Liver (tissue), 9 donors: ENCODE data around the gene HMGCL. TPM values are rescaled to one million over a fixed set of nuclear protein-coding genes. Genes with fewer than 3 reads are reported as not detected.
A peak's percentile ranks its signal among the peaks of the same experiment; 100 is the strongest.

Experiments
- DNase-seq: peaks from one replicate; pipeline ENCODE4 v3.0.0-alpha.2; 2017; ENCODE audit warnings: low spot score
- H3K27ac ChIP-seq, 2 donors: one replicate each; pipeline ENCODE4 v1.7.0; 2013; ENCODE audit warnings: inconsistent platforms in 2 of 2, low read length in 2 of 2, control low read depth in 1 of 2, low read depth in 1 of 2, mild to moderate bottlenecking in 1 of 2
- H3K27me3 ChIP-seq, 4 donors: one replicate each; pipeline versions ENCODE4 v1.6.1 to v1.7.0; 2013; ENCODE audit warnings: low read length in 3 of 4, inconsistent platforms in 1 of 4, mild to moderate bottlenecking in 1 of 4, moderate library complexity in 1 of 4; ENCODE audit not compliant: control insufficient read depth in 4 of 4, insufficient read depth in 4 of 4
- H3K36me3 ChIP-seq, 4 donors: one replicate each; pipeline versions ENCODE4 v1.6.1 to v1.7.0; 2013; ENCODE audit warnings: low read length in 3 of 4, mild to moderate bottlenecking in 3 of 4, low read depth in 1 of 4, moderate library complexity in 1 of 4; ENCODE audit not compliant: control insufficient read depth in 4 of 4, insufficient read depth in 3 of 4
- H3K4me1 ChIP-seq, 4 donors: one replicate each; pipeline versions ENCODE4 v1.6.1 to v1.7.0; 2013; ENCODE audit warnings: low read length in 3 of 4, mild to moderate bottlenecking in 3 of 4, moderate library complexity in 1 of 4; ENCODE audit not compliant: control insufficient read depth in 4 of 4, insufficient read depth in 4 of 4
- H3K4me3 ChIP-seq, 3 donors: one replicate each; pipeline versions ENCODE4 v1.6.1 to v1.7.0; 2013; ENCODE audit warnings: low read length in 3 of 3, control low read depth in 1 of 3, low read depth in 1 of 3, mild to moderate bottlenecking in 1 of 3
- H3K9ac ChIP-seq, 2 donors: one replicate each; pipeline ENCODE4 v1.7.0; 2013; ENCODE audit warnings: low read length in 2 of 2, mild to moderate bottlenecking in 2 of 2, moderate library complexity in 2 of 2, control low read depth in 1 of 2, low read depth in 1 of 2
- H3K9me3 ChIP-seq, 4 donors: one replicate each; pipeline versions ENCODE4 v1.6.1 to v1.7.0; 2013; ENCODE audit warnings: low read length in 3 of 4; ENCODE audit not compliant: control insufficient read depth in 4 of 4
- CTCF ChIP-seq: fragments of 150-350 bp; IDR thresholded peaks from 2 replicates; pipeline ENCODE4 v1.5.1; 2017; ENCODE audit warnings: improper control_type of control experiment, low read depth, low read length; ENCODE audit not compliant: missing input control
- EGR1 ChIP-seq, 2 donors: IDR thresholded peaks; 2 replicates each; pipeline ENCODE4 v1.6.1; 2016 to 2018; ENCODE audit warnings: antibody characterized with exemption in 2 of 2, low read depth in 2 of 2
- FOXA1 ChIP-seq: IDR thresholded peaks from 2 replicates; pipeline ENCODE4 v1.6.1; 2016; ENCODE audit warnings: antibody characterized with exemption
- FOXA2 ChIP-seq: IDR thresholded peaks from 2 replicates; pipeline ENCODE4 v1.6.1; 2016; ENCODE audit warnings: antibody characterized with exemption
- GABPA ChIP-seq, 2 donors: IDR thresholded peaks in 1 of 2; conservative IDR thresholded peaks in 1 of 2; 2 replicates each; pipeline ENCODE4 v1.6.1; 2016; ENCODE audit warnings: antibody characterized with exemption in 2 of 2, mild to moderate bottlenecking in 1 of 2, moderate library complexity in 1 of 2
- HNF4A ChIP-seq, 2 donors: conservative IDR thresholded peaks; 2 replicates each; pipeline ENCODE4 v1.6.1; 2016; ENCODE audit warnings: antibody characterized with exemption in 2 of 2, mild to moderate bottlenecking in 2 of 2
- HNF4G ChIP-seq: IDR thresholded peaks from 2 replicates; pipeline ENCODE4 v1.6.1; 2016; ENCODE audit warnings: antibody characterized with exemption
- JUND ChIP-seq, 2 donors: IDR thresholded peaks; 2 replicates each; pipeline ENCODE4 v1.6.1; 2016; ENCODE audit warnings: antibody characterized with exemption in 2 of 2
- MAX ChIP-seq: IDR thresholded peaks from 2 replicates; pipeline ENCODE4 v1.6.1; 2016; ENCODE audit warnings: antibody characterized with exemption
- NR2F2 ChIP-seq: IDR thresholded peaks from 2 replicates; pipeline ENCODE4 v1.6.1; 2016; ENCODE audit warnings: antibody characterized with exemption
- RAD21 ChIP-seq, 2 donors: IDR thresholded peaks; 2 replicates each; pipeline ENCODE4 v1.6.1; 2016; ENCODE audit warnings: antibody characterized with exemption in 2 of 2, mild to moderate bottlenecking in 2 of 2
- RXRA ChIP-seq, 2 donors: IDR thresholded peaks; 2 replicates each; pipeline ENCODE4 v1.6.1; 2017 to 2018; ENCODE audit warnings: antibody characterized with exemption in 2 of 2, mild to moderate bottlenecking in 1 of 2
- SP1 ChIP-seq: IDR thresholded peaks from 2 replicates; pipeline ENCODE4 v1.6.1; 2018; ENCODE audit warnings: antibody characterized with exemption, mild to moderate bottlenecking
- TAF1 ChIP-seq: conservative IDR thresholded peaks from 2 replicates; pipeline ENCODE4 v1.6.1; 2016; ENCODE audit warnings: antibody characterized with exemption, mild to moderate bottlenecking
- YY1 ChIP-seq: IDR thresholded peaks from 2 replicates; pipeline ENCODE4 v1.6.1; 2016; ENCODE audit warnings: antibody characterized with exemption, mild to moderate bottlenecking
- WGBS: extraction: QIAGEN DNeasy Blood & Tissue Kit; methylation state at CpG from one replicate; pipeline ENCODE4 v1.1.7; 2013; 5-methylcytosine and 5-hydroxymethylcytosine counted together
- polyA plus RNA-seq, 2 donors: library from polyadenylated mRNA; stranded (reverse) in 1 of 2; unstranded in 1 of 2; fragments of 200-250 nt in 1 of 2; fragments of >200 nt in 1 of 2; fragmentation: Nextera tagmentation in 1 of 2; extraction: Ambion mirVana in 1 of 2; gene quantifications; one replicate each; pipeline versions ENCODE4 v1.2.1 to v1.2.3, GENCODE V29; 2013 to 2015
- total RNA-seq, 2 donors: library from RNA; depleted of rRNA; stranded (reverse); fragments of >200 nt; gene quantifications; one replicate each; pipeline ENCODE4 v1.2.3, GENCODE V29; 2014
- TF ChIP-seq, protein P1 (sequence below): IDR thresholded peaks from 2 replicates; pipeline ENCODE4 v1.6.1; 2016; ENCODE audit warnings: antibody characterized with exemption
- TF ChIP-seq, protein P2 (sequence below): IDR thresholded peaks from 2 replicates; pipeline ENCODE4 v1.6.1; 2016; ENCODE audit warnings: antibody characterized with exemption, mild to moderate bottlenecking
- TF ChIP-seq, protein P3 (sequence below): IDR thresholded peaks from 2 replicates; pipeline ENCODE4 v1.6.1; 2016; ENCODE audit warnings: antibody characterized with exemption
- donor health status: healthy.
- donor health status: healthy.
- donor health status: healthy.
- donor health status: healthy.
- donor health status: healthy.

Gene HMGCL
- total and polyA plus RNA-seq, 4 donors: 68.2 to 198 (median 149) TPM

- TF ChIP-seq FOXA2 (peak; percentile 12), GABPA (IDR thresholded peaks at IDR 0.05 in 1 of 2, conservative IDR thresholded peaks at IDR 0.05 in 1 of 2) (peak in 1 of 2 donors; percentile 78), SP1 (no peak), YY1 (no peak)
Measured at GRCh38 chr1:23777979-23778814, 47.0 kb downstream of the HMGCL start, which contains the start of gene PITHD1 (continued).

GRCh38 chr1:23776217-23776616 lies 49.0 kb downstream of the HMGCL start:
- TF ChIP-seq GABPA (IDR thresholded peaks at IDR 0.05 in 1 of 2, conservative IDR thresholded peaks at IDR 0.05 in 1 of 2): peak in 1 of 2 donors; percentile 64
- TF ChIP-seq NR2F2: no peak
- peak; percentile 19 for TF ChIP-seq MAX
- TF ChIP-seq, protein P1, sequence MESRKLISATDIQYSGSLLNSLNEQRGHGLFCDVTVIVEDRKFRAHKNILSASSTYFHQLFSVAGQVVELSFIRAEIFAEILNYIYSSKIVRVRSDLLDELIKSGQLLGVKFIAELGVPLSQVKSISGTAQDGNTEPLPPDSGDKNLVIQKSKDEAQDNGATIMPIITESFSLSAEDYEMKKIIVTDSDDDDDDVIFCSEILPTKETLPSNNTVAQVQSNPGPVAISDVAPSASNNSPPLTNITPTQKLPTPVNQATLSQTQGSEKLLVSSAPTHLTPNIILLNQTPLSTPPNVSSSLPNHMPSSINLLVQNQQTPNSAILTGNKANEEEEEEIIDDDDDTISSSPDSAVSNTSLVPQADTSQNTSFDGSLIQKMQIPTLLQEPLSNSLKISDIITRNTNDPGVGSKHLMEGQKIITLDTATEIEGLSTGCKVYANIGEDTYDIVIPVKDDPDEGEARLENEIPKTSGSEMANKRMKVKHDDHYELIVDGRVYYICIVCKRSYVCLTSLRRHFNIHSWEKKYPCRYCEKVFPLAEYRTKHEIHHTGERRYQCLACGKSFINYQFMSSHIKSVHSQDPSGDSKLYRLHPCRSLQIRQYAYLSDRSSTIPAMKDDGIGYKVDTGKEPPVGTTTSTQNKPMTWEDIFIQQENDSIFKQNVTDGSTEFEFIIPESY: no peak
- TF ChIP-seq, protein P2, sequence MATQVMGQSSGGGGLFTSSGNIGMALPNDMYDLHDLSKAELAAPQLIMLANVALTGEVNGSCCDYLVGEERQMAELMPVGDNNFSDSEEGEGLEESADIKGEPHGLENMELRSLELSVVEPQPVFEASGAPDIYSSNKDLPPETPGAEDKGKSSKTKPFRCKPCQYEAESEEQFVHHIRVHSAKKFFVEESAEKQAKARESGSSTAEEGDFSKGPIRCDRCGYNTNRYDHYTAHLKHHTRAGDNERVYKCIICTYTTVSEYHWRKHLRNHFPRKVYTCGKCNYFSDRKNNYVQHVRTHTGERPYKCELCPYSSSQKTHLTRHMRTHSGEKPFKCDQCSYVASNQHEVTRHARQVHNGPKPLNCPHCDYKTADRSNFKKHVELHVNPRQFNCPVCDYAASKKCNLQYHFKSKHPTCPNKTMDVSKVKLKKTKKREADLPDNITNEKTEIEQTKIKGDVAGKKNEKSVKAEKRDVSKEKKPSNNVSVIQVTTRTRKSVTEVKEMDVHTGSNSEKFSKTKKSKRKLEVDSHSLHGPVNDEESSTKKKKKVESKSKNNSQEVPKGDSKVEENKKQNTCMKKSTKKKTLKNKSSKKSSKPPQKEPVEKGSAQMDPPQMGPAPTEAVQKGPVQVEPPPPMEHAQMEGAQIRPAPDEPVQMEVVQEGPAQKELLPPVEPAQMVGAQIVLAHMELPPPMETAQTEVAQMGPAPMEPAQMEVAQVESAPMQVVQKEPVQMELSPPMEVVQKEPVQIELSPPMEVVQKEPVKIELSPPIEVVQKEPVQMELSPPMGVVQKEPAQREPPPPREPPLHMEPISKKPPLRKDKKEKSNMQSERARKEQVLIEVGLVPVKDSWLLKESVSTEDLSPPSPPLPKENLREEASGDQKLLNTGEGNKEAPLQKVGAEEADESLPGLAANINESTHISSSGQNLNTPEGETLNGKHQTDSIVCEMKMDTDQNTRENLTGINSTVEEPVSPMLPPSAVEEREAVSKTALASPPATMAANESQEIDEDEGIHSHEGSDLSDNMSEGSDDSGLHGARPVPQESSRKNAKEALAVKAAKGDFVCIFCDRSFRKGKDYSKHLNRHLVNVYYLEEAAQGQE: peak; percentile 29
- TF ChIP-seq SP1: peak; percentile 60
- no peak for TF ChIP-seq TAF1
- no peak for TF ChIP-seq FOXA2
- peak; percentile 48 for TF ChIP-seq YY1
- TF ChIP-seq RAD21 (IDR thresholded peaks at IDR 0.05): no peak
- TF ChIP-seq RXRA (IDR thresholded peaks at IDR 0.05): peak; percentile 50 to 78
- TF ChIP-seq HNF4G: no peak
- TF ChIP-seq, protein P3, sequence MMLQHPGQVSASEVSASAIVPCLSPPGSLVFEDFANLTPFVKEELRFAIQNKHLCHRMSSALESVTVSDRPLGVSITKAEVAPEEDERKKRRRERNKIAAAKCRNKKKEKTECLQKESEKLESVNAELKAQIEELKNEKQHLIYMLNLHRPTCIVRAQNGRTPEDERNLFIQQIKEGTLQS: no peak
- no peak for TF ChIP-seq EGR1 (IDR thresholded peaks at IDR 0.05; ENCODE audit: low read depth in 2 of 2)
- peak; percentile 42 to 59 for TF ChIP-seq HNF4A (conservative IDR thresholded peaks at IDR 0.05)
- no peak for TF ChIP-seq CTCF
- no peak for TF ChIP-seq FOXA1
- TF ChIP-seq JUND (IDR thresholded peaks at IDR 0.05): no peak
- Histone ChIP-seq H3K9me3 (no peaks in the 10 kb centered on the region), H3K27me3 (no peaks in the 10 kb centered on the region), H3K4me3 (no peak overlapping the region), H3K36me3 (peaks cover 0 to 5% (median 0%) of the 10 kb centered on the region in 4 donors), H3K9ac (no peak overlapping the region), H3K4me1 (peaks cover 6 to 54% (median 43%) of the 10 kb centered on the region in 4 donors), H3K27ac (peak overlapping the region; percentile 72 to 73)
- 28% methylated on average over 2 of the region's 2 CpGs for WGBS
- no peak for DNase-seq
